OCI-LY1 (cell line): ENCODE measurements around the gene FXYD3.

Experiments
- H2AFZ ChIP-seq: fragments of 200-600 bp; sonication (generic), shearing (Covaris generic); 2 replicates; pipeline ENCODE4 v1.6.0; 2014; ENCODE audit warnings: antibody characterized with exemption, mild to moderate bottlenecking, low read length
- H3F3A ChIP-seq: fragments of 200-600 bp; sonication (generic), shearing (Covaris generic); 2 replicates; pipeline ENCODE4 v1.6.0; 2014; ENCODE audit warnings: mild to moderate bottlenecking, antibody characterized with exemption, low read length, moderate library complexity; ENCODE audit not compliant: insufficient read depth
- H3K27ac ChIP-seq: fragments of 200-600 bp; sonication (generic); 2 replicates; pipeline ENCODE4 v1.5.1; 2014; ENCODE audit warnings: low read length, mixed run types, mild to moderate bottlenecking, low read depth; ENCODE audit not compliant: poor library complexity, severe bottlenecking
- H3K27me3 ChIP-seq: fragments of 200-600 bp; sonication (generic); 2 replicates; pipeline ENCODE4 v1.6.0; 2014; ENCODE audit warnings: antibody characterized with exemption, mild to moderate bottlenecking, low read length, moderate library complexity; ENCODE audit not compliant: insufficient read depth
- H3K36me3 ChIP-seq: fragments of 200-600 bp; sonication (generic); 2 replicates; pipeline ENCODE4 v1.6.1; 2014; ENCODE audit warnings: mild to moderate bottlenecking, antibody characterized with exemption, low read length, moderate library complexity, mixed read lengths; ENCODE audit not compliant: insufficient read depth
- H3K4me1 ChIP-seq: fragments of 200-600 bp; sonication (generic); 2 replicates; pipeline ENCODE4 v1.5.1; 2014; ENCODE audit warnings: mild to moderate bottlenecking, low read length, moderate library complexity; ENCODE audit not compliant: insufficient read depth, severe bottlenecking
- H3K4me2 ChIP-seq: fragments of 200-600 bp; sonication (generic), shearing (Covaris generic); 2 replicates; pipeline ENCODE4 v1.6.1; 2014; ENCODE audit warnings: low read length
- H3K4me3 ChIP-seq: fragments of 200-600 bp; sonication (generic); 2 replicates; pipeline ENCODE4 v1.5.1; 2014; ENCODE audit warnings: low read length, low read depth, mild to moderate bottlenecking, mixed read lengths; ENCODE audit not compliant: poor library complexity, severe bottlenecking
- H3K79me2 ChIP-seq: fragments of 200-600 bp; shearing (Covaris generic); 2 replicates; pipeline ENCODE4 v1.6.1; 2016; ENCODE audit warnings: mixed run types, low read length, mixed read lengths; ENCODE audit not compliant: insufficient read depth
- H3K9ac ChIP-seq: fragments of 200-600 bp; sonication (generic), shearing (Covaris generic); 2 replicates; pipeline ENCODE4 v1.6.1; 2014; ENCODE audit warnings: mild to moderate bottlenecking, low read length, mixed read lengths
- H3K9me2 ChIP-seq: fragments of 200-600 bp; sonication (generic), shearing (Covaris generic); 2 replicates; pipeline ENCODE4 v1.6.1; 2014; ENCODE audit warnings: low read depth, mild to moderate bottlenecking, low read length, mixed read lengths
- H3K9me3 ChIP-seq: fragments of 200-600 bp; shearing (Covaris generic); 2 replicates; pipeline ENCODE4 v1.6.1; 2014; ENCODE audit warnings: low read length, mixed read lengths
- H4K20me1 ChIP-seq: fragments of 200-600 bp; sonication (generic), shearing (Covaris generic); 2 replicates; pipeline ENCODE4 v1.6.0; 2016; ENCODE audit warnings: mild to moderate bottlenecking, low read length; ENCODE audit not compliant: insufficient read depth
- CTCF ChIP-seq: fragments of 200-600 bp; sonication (generic), shearing (Covaris generic); IDR thresholded peaks from 2 replicates; pipeline ENCODE4 v1.5.1; 2017; ENCODE audit warnings: mild to moderate bottlenecking, antibody characterized with exemption, low read length, moderate library complexity, mixed read lengths
- EZH2 ChIP-seq: fragments of 200-600 bp; sonication (generic), shearing (Covaris generic); IDR thresholded peaks from 2 replicates; pipeline ENCODE4 v1.8.0; 2017; ENCODE audit warnings: borderline replicate concordance, mixed run types, mild to moderate bottlenecking, antibody characterized with exemption, low read length, moderate library complexity, mixed read lengths

The FXYD3 gene

GRCh38 chr19:35108730-35109129 is 6.9 kb upstream of the FXYD3 start:
- TF ChIP-seq EZH2 (no peak), CTCF (no peak)
- Histone ChIP-seq H4K20me1 (no peaks in the 10 kb centered on the region), H3K9me3 (no peaks in the 10 kb centered on the region), H3K4me3 (no peak overlapping the region), H3K27me3 (no peaks in the 10 kb centered on the region; the same call in 1 of the 2 replicates), H3K4me1 (no peaks in the 10 kb centered on the region), H2AFZ (no peak overlapping the region), H3K27ac (no peak overlapping the region), H3K9ac (no peak overlapping the region), H3K4me2 (no peak overlapping the region), H3K36me3 (no peaks in the 10 kb centered on the region), H3F3A (no peaks in the 10 kb centered on the region), H3K9me2 (no peaks in the 10 kb centered on the region), H3K79me2 (no peaks in the 10 kb centered on the region)

- Histone ChIP-seq H3K4me3 (no peak overlapping the region), H3K9me2 (no peaks in the 10 kb centered on the region), H2AFZ (no peak overlapping the region), H3K4me1 (no peaks in the 10 kb centered on the region), H3F3A (no peaks in the 10 kb centered on the region), H3K27me3 (no peaks in the 10 kb centered on the region; the same call in 1 of the 2 replicates), H3K9ac (no peak overlapping the region), H3K4me2 (no peak overlapping the region), H4K20me1 (no peaks in the 10 kb centered on the region), H3K9me3 (no peaks in the 10 kb centered on the region), H3K79me2 (no peaks in the 10 kb centered on the region), H3K36me3 (no peaks in the 10 kb centered on the region), H3K27ac (no peak overlapping the region)
- TF ChIP-seq CTCF, result no peak
- no peak for TF ChIP-seq EZH2
These were observed 6.1 kb upstream of the FXYD3 start for GRCh38 chr19:35109395-35110112.

- H3K27ac ChIP-seq, result no peak overlapping the region
These were observed 4.6 kb upstream of the FXYD3 start for GRCh38 chr19:35110974-35111373.

More at GRCh38 chr19:35110974-35111373, 4.6 kb upstream of the FXYD3 start:
- Histone ChIP-seq H4K20me1 (no peaks in the 10 kb centered on the region), H3K4me2 (no peak overlapping the region), H3K4me3 (no peak overlapping the region), H3K4me1 (no peaks in the 10 kb centered on the region), H3F3A (no peaks in the 10 kb centered on the region), H2AFZ (no peak overlapping the region), H3K27me3 (no peaks in the 10 kb centered on the region; the same call in 1 of the 2 replicates), H3K9ac (no peak overlapping the region), H3K36me3 (no peaks in the 10 kb centered on the region), H3K9me2 (no peaks in the 10 kb centered on the region), H3K79me2 (no peaks in the 10 kb centered on the region), H3K9me3 (no peaks in the 10 kb centered on the region)
- TF ChIP-seq EZH2 (no peak), CTCF (no peak)
